ENCODE results near the gene TJP1. TPM values are rescaled to one million over a fixed set of nuclear protein-coding genes. Genes with fewer than 3 reads are reported as not detected.

The TJP1 gene
- total and polyA plus RNA-seq, 8 donors: 14.7 to 80.0 (median 39.0) TPM

DNA sequence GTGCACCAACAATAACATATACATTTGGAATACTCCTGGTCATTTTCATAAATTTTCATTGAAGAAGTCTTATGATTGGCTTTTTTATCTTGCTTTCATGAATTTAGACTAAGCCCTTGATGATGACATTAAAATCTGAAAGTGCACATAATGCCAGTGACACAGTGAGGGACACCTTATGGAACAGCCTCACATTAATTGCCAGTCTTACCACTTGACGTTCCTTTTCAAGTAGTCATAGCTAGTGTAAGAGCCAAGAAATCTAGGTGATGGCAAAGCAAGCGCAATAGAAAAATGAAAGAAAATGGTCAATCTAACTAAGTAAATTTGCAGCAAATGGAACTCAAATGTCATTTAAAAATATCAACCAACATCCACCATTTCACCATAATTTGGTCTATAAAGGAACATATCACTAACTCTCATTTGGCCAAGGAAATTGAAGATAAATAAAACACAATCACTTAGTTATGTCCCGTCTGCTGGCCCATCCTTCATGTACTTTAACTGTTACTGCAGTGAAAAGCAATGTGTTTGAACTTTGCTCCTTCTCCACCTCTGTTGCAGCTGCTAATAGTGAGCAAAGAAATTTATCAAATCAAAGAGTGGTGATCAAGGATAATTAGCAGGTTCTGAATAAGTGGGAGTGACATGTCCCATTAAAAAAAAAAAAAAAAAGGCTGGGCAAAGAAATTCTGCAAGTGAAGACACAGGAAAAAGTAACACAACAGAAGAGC lies 110.0 kb downstream of the TJP1 start:
- intact Hi-C loops (cut with DNase I): no loop called here
- no peaks in the 10 kb centered on the region for H3K9me3 ChIP-seq
- WGBS, 2 donors: 77 to 83% methylated on average over 3 of the region's 3 CpGs
- no peak for FAIRE-seq
- H3K27ac ChIP-seq: no peak overlapping the region
- no peak overlapping the region for H3K4me3 ChIP-seq
- TF ChIP-seq, protein P1, sequence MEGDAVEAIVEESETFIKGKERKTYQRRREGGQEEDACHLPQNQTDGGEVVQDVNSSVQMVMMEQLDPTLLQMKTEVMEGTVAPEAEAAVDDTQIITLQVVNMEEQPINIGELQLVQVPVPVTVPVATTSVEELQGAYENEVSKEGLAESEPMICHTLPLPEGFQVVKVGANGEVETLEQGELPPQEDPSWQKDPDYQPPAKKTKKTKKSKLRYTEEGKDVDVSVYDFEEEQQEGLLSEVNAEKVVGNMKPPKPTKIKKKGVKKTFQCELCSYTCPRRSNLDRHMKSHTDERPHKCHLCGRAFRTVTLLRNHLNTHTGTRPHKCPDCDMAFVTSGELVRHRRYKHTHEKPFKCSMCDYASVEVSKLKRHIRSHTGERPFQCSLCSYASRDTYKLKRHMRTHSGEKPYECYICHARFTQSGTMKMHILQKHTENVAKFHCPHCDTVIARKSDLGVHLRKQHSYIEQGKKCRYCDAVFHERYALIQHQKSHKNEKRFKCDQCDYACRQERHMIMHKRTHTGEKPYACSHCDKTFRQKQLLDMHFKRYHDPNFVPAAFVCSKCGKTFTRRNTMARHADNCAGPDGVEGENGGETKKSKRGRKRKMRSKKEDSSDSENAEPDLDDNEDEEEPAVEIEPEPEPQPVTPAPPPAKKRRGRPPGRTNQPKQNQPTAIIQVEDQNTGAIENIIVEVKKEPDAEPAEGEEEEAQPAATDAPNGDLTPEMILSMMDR (IDR thresholded peaks at IDR 0.05): no peak
- no peak for DNase-seq
- H3K36me3 ChIP-seq: peaks cover 0 to 67% (median 6%) of the 10 kb centered on the region in 3 donors
- H3K27me3 ChIP-seq: no peaks in the 10 kb centered on the region
- no peaks in the 10 kb centered on the region for H3K4me1 ChIP-seq
- ATAC-seq: no peak

GRCh38 chr15:29711531-29711930 lies 110.7 kb downstream of the TJP1 start:
- Histone ChIP-seq H3K27ac (no peak overlapping the region), H3K9me3 (no peaks in the 10 kb centered on the region), H3K27me3 (no peaks in the 10 kb centered on the region), H3K36me3 (peaks cover 0 to 63% (median 6%) of the 10 kb centered on the region in 3 donors), H3K4me3 (no peak overlapping the region), H3K4me1 (no peaks in the 10 kb centered on the region)
- DNase-seq (no peak), FAIRE-seq (no peak), ATAC-seq (no peak)
- intact Hi-C loops (cut with DNase I): no loop called here
- TF ChIP-seq, protein P1 (IDR thresholded peaks at IDR 0.05): no peak
- 82 to 85% methylated on average over 8 of the region's 8 CpGs for WGBS, 2 donors

DNA sequence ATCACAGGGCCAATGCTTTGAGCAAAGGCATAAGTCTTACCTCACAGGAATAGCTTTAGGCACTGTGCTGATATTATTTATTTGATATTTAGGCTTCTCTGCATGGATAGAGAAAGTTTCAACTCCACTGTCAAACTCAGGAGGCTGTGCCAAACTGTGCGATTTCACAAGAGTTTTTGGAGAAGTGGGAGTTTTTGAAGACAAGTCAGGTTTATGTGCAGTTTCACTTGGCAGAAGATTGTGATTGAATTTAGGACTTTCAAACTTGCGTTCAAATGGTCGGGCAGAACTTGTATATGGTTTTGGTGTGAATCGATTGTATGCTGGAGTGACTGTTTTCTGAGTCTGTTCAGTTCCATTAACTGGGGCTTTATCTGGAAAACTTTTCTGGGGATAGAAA lies 113.7 kb downstream of the TJP1 start:
- Histone ChIP-seq H3K27me3 (no peaks in the 10 kb centered on the region), H3K36me3 (peaks cover 0 to 63% (median 6%) of the 10 kb centered on the region in 3 donors), H3K9me3 (no peaks in the 10 kb centered on the region), H3K4me3 (no peak overlapping the region), H3K27ac (no peak overlapping the region), H3K4me1 (no peaks in the 10 kb centered on the region)
- no peak for ATAC-seq
- DNase-seq: no peak
- FAIRE-seq: no peak
- TF ChIP-seq, protein P1 (IDR thresholded peaks at IDR 0.05): no peak
- WGBS, 2 donors: 89 to 90% methylated on average over 4 of the region's 4 CpGs
- intact Hi-C loops (cut with DNase I): no loop called here

- Histone ChIP-seq H3K36me3 (peaks cover 0 to 53% (median 6%) of the 10 kb centered on the region in 3 donors), H3K4me3 (no peak overlapping the region), H3K4me1 (peaks cover 21 to 24% (median 22%) of the 10 kb centered on the region in 3 donors), H3K9me3 (no peaks in the 10 kb centered on the region), H3K27me3 (no peaks in the 10 kb centered on the region), H3K27ac (no peak overlapping the region)
- TF ChIP-seq, protein P1 (IDR thresholded peaks at IDR 0.05): no peak
- no peak for FAIRE-seq
- intact Hi-C loops (cut with DNase I): no loop called here
- 81 to 85% methylated on average over 6 of the region's 6 CpGs for WGBS, 2 donors
- no peak for ATAC-seq
- no peak for DNase-seq
Observed at GRCh38 chr15:29704950-29705597, 117.2 kb downstream of the TJP1 start.

DNA sequence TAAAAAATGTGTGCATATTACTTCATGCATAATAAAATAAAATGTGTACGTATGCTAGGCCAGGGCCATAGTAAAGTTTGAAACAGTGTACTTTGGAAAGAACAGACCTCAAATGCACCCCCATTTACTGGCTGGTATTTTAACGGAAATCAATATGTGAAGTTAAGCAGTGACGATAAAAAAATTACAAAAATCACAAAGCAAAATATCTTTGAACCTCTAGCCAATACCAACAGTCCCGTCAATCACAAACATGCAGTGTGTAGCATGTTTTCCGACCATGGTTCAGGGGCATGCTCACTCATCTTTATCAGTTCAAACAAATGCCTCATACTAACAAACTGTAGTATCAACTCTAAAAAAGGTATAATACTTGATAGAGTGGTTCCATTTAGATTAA lies 121.1 kb downstream of the TJP1 start:
- Histone ChIP-seq H3K9me3 (no peaks in the 10 kb centered on the region), H3K27ac (no peak overlapping the region), H3K4me3 (no peak overlapping the region), H3K36me3 (peaks cover 0 to 24% (median 0%) of the 10 kb centered on the region in 3 donors), H3K27me3 (no peaks in the 10 kb centered on the region), H3K4me1 (peaks cover 21 to 24% (median 22%) of the 10 kb centered on the region in 3 donors)
- TF ChIP-seq, protein P1 (IDR thresholded peaks at IDR 0.05): no peak
- intact Hi-C loops (cut with DNase I): no loop called here
- WGBS, 2 donors: 19 to 22% methylated on average over 5 of the region's 5 CpGs
- peak; percentile 41 to 83 (median 74) for ATAC-seq
- FAIRE-seq: no peak
- no peak for DNase-seq
